Measurements from ENCODE around the gene RDH13. TPM values are rescaled to one million over a fixed set of nuclear protein-coding genes. Genes with fewer than 3 reads are reported as not detected.

RDH13 gene
- total RNA-seq, 4 donors from 2014 or later, result 11.1 to 16.4 (median 12.3) TPM

DNA sequence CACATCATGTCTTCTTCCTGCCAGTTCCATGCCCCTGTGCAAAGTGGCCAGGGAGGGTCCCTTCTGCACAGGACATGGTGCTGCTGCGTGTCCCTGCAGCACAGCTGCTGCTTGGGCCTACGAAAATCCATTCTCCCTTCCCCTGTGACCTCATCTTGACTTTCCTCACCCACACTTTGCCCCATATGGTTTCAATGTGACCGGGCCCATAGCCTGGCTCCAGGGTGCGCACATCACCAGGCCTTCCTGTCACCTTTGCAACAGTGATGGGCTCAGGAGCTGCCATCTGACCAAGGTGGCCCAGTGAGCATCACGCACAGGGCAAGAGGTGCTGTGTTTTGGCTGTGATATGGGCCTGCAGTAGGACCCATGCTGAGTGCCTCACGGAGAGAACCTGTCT, 43.6 kb upstream of the RDH13 start:
- DNase-seq (ENCODE audit: extremely low spot score), result no peak
- no peak for TF ChIP-seq POLR2A (IDR thresholded peaks at IDR 0.05; ENCODE audit: low read depth)
- no peak for TF ChIP-seq POLR2AphosphoS5 (IDR thresholded peaks at IDR 0.05)
- no peak for TF ChIP-seq EP300 (IDR thresholded peaks at IDR 0.05)
- TF ChIP-seq, protein P1, sequence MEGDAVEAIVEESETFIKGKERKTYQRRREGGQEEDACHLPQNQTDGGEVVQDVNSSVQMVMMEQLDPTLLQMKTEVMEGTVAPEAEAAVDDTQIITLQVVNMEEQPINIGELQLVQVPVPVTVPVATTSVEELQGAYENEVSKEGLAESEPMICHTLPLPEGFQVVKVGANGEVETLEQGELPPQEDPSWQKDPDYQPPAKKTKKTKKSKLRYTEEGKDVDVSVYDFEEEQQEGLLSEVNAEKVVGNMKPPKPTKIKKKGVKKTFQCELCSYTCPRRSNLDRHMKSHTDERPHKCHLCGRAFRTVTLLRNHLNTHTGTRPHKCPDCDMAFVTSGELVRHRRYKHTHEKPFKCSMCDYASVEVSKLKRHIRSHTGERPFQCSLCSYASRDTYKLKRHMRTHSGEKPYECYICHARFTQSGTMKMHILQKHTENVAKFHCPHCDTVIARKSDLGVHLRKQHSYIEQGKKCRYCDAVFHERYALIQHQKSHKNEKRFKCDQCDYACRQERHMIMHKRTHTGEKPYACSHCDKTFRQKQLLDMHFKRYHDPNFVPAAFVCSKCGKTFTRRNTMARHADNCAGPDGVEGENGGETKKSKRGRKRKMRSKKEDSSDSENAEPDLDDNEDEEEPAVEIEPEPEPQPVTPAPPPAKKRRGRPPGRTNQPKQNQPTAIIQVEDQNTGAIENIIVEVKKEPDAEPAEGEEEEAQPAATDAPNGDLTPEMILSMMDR (IDR thresholded peaks at IDR 0.05), result no peak
- peaks cover 0 to 6% (median 2%) of the 10 kb centered on the region in 4 donors for H3K9me3 ChIP-seq
- peaks cover 3 to 28% (median 21%) of the 10 kb centered on the region in 4 donors for H3K4me1 ChIP-seq
- intact Hi-C loops (cut with DNase I), result no loop called here
- H3K36me3 ChIP-seq, result peaks cover 35 to 70% (median 60%) of the 10 kb centered on the region in 4 donors
- no peak overlapping the region for H3K27ac ChIP-seq (replicated peaks in 1 of 4)
- H3K4me3 ChIP-seq, result no peak overlapping the region
- WGBS, result 92% methylated on average over 5 of the region's 6 CpGs
- H3K27me3 ChIP-seq, result no peaks in the 10 kb centered on the region

DNA sequence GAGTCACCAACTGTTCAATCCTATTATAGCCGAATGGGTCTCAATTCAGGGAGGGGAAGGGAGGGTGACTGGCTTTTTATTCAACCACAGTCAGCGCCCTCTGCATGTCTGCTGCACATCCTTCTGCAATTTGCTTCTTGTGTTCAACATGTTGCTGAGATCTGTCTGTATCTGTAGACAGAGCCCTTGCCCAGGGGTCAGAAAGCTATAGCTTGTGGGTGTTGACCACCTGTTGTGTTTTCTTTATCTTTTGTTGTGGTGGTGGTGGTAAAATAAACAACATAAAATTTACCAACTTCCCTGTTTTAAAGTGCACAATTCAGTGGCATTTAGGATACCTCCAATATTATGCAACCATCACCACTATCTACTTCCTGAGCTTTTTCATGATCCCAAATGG, 42.3 kb upstream of the RDH13 start:
- Histone ChIP-seq H3K36me3 (peaks cover 42 to 80% (median 70%) of the 10 kb centered on the region in 4 donors), H3K4me3 (no peak overlapping the region), H3K4me1 (peaks cover 5 to 23% (median 8%) of the 10 kb centered on the region in 4 donors), H3K9me3 (peaks cover 0 to 6% (median 2%) of the 10 kb centered on the region in 4 donors), H3K27me3 (no peaks in the 10 kb centered on the region), H3K27ac (replicated peaks in 1 of 4) (no peak overlapping the region)
- WGBS, result no CpG with 5 or more reads among the region's 2 CpGs
- intact Hi-C loops (cut with DNase I), result no loop called here
- DNase-seq (ENCODE audit: extremely low spot score), result no peak
- TF ChIP-seq POLR2A (IDR thresholded peaks at IDR 0.05; ENCODE audit: low read depth) (no peak), EP300 (IDR thresholded peaks at IDR 0.05) (no peak), POLR2AphosphoS5 (IDR thresholded peaks at IDR 0.05) (no peak)
- TF ChIP-seq, protein P1 (IDR thresholded peaks at IDR 0.05), result no peak

DNA sequence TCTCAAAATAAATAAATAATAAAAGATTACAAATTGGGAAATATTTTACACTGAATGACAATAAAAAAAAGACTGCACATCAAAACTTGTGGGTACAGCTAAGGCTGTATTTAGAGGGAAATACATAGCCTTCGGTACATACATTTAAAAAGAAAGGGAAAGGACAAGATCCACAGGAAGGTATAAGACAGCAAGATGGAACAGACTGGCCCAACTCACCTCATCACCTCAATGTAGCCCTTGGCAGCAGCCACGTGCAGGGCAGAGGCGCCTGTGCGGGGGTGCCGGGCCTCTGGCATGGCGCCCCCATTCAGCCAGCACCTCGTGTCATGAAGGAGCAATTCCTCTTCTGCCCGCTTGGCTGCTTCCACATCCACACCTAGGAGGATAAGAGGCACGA, 40.2 kb upstream of the RDH13 start:
- peaks cover 9 to 29% (median 22%) of the 10 kb centered on the region in 4 donors for H3K4me1 ChIP-seq
- no peak overlapping the region for H3K4me3 ChIP-seq
- peaks cover 0 to 6% (median 2%) of the 10 kb centered on the region in 4 donors for H3K9me3 ChIP-seq
- peaks cover 42 to 81% (median 71%) of the 10 kb centered on the region in 4 donors for H3K36me3 ChIP-seq
- TF ChIP-seq, protein P1 (IDR thresholded peaks at IDR 0.05), result no peak
- TF ChIP-seq EP300 (IDR thresholded peaks at IDR 0.05), result no peak
- no peak for TF ChIP-seq POLR2A (IDR thresholded peaks at IDR 0.05; ENCODE audit: low read depth)
- TF ChIP-seq POLR2AphosphoS5 (IDR thresholded peaks at IDR 0.05), result no peak
- DNase-seq (ENCODE audit: extremely low spot score), result no peak
- no peaks in the 10 kb centered on the region for H3K27me3 ChIP-seq
- intact Hi-C loops (cut with DNase I), result no loop called here
- no peak overlapping the region for H3K27ac ChIP-seq (replicated peaks in 1 of 4)
- 93% methylated on average over 5 of the region's 9 CpGs for WGBS

DNA sequence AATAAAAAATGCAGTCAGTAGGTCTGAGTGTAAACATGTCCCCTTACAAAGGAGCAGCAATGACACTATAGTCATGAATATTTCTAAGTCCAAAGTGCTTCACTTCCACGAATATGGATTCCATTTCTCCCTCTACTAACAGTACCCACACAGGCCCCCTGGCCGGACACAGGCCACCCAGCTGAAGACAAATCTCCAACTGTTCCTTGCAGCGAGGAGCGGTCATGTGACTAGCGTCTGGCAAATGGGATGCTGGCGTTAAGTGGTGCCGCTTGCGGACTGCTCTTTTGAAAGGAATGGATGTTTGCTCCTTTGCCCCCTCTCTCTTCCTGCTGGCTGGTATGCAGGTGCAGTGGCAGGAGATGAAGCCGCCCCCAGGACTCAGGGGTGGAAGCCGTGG, 38.3 kb upstream of the RDH13 start:
- WGBS, result 86% methylated on average over 10 of the region's 10 CpGs
- no peak overlapping the region for H3K4me3 ChIP-seq
- intact Hi-C loops (cut with DNase I), result no loop called here
- H3K27ac ChIP-seq (replicated peaks in 1 of 4), result no peak overlapping the region
- TF ChIP-seq POLR2AphosphoS5 (IDR thresholded peaks at IDR 0.05) (no peak), POLR2A (IDR thresholded peaks at IDR 0.05; ENCODE audit: low read depth) (no peak), EP300 (IDR thresholded peaks at IDR 0.05) (no peak)
- TF ChIP-seq, protein P1 (IDR thresholded peaks at IDR 0.05), result no peak
- peaks cover 0 to 6% (median 2%) of the 10 kb centered on the region in 4 donors for H3K9me3 ChIP-seq
- DNase-seq (ENCODE audit: extremely low spot score), result no peak
- peaks cover 9 to 31% (median 23%) of the 10 kb centered on the region in 4 donors for H3K4me1 ChIP-seq
- no peaks in the 10 kb centered on the region for H3K27me3 ChIP-seq
- peaks cover 38 to 83% (median 69%) of the 10 kb centered on the region in 4 donors for H3K36me3 ChIP-seq
